Vagina (tissue), 2 donors: ENCODE data around the gene KIF16B.

ENCODE experiments used
- CTCF ChIP-seq, 3 experiments: fragments of 450-650 bp in 2 of 3; fragments of 200-600 bp in 1 of 3; sonication (generic) in 1 of 3; IDR thresholded peaks; one replicate each; pipeline ENCODE4 v1.5.1; 2017 to 2019; ENCODE audit warnings: antibody characterized with exemption in 3 of 3, mild to moderate bottlenecking in 2 of 3, moderate library complexity in 2 of 3
- POLR2A ChIP-seq, 2 donors: fragments of 450-650 bp; IDR thresholded peaks; one replicate each; pipeline ENCODE4 v1.6.1; 2017; ENCODE audit warnings: antibody characterized with exemption in 2 of 2, mild to moderate bottlenecking in 2 of 2, moderate library complexity in 2 of 2
- POLR2AphosphoS5 ChIP-seq, 2 donors: sonication (generic); formaldehyde crosslinking; IDR thresholded peaks; one replicate each; pipeline ENCODE4 v1.9.0; 2017; ENCODE audit warnings: antibody characterized with exemption in 2 of 2, mild to moderate bottlenecking in 2 of 2, low read depth in 1 of 2; ENCODE audit not compliant: insufficient read depth in 1 of 2

GRCh38 chr20:16434062-16434664 is 139.1 kb downstream of the KIF16B start:
- peak in 1 of 3 experiments; percentile 14 for TF ChIP-seq CTCF (IDR thresholded peaks at IDR 0.05)
- TF ChIP-seq POLR2A (IDR thresholded peaks at IDR 0.05), result no peak
- no peak for TF ChIP-seq POLR2AphosphoS5 (IDR thresholded peaks at IDR 0.05; ENCODE audit: insufficient read depth in 1 of 2, low read depth in 1 of 2)
